Astrocyte of the hippocampus (primary cell): ENCODE results near the gene COPZ2.

Source experiments
- DNase-seq: peaks from one replicate; pipeline ENCODE4 v3.0.0; 2011; ENCODE audit warnings: low read depth, low spot score

Gene COPZ2

GRCh38 chr17:47987240-47987835 lies 50.3 kb downstream of the COPZ2 start:
- DNase-seq = peak; percentile 86

DNA sequence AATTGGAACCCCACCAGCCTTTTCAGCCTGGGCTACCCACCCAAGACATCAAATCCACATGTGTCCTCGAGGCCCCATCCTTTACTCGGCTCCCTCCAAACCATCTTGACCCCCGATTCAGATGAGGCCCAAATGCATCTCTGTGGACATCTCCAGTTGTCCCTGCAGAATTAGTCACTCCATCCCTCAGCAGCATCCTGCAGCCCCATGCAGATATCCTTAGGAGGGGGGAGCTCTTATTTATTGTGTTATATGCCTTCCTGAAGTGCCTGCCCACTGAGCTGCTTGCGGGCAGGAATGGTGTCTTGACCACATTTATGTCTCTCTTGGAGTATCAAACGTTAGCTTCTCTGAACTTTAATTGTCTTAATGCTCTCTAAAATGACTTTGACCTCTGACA lies 51.1 kb downstream of the COPZ2 start:
- DNase-seq = no peak

DNA sequence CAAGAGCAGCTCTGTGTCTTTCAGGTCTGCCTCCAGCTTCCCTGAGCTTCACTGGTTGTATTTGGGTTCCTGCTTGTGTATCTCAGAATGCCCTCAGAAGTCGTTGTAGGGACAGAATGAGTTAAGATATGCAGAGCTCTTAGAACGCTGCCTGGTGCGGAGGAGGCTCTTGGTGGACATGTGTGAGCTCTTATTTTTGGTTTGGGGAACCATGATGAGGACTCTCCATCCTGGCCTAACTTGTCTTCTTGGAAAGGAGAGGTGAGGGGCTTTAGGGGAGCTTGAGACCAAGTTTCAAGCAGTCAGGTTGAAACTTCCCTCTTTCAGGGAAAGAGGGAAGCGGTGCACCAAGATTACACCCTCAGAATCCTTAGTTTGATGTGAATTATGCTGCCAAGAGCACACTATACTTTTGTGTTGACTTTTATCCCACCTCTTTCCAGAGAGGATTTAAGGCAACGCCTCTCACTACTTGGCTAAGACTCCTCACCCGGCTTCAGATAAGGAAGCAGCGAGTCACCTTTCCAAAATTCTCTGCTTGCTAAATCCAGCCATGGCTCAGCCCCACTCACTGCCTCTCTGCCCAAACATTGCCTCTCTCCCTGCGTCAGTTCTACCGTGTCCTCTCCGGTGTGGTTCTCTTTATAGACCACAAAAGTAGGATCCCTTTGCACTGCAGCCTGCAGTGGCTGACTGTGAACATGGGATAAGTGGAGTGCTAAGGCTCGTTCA lies 53.9 kb downstream of the COPZ2 start:
- peak; percentile 16 for DNase-seq

DNA sequence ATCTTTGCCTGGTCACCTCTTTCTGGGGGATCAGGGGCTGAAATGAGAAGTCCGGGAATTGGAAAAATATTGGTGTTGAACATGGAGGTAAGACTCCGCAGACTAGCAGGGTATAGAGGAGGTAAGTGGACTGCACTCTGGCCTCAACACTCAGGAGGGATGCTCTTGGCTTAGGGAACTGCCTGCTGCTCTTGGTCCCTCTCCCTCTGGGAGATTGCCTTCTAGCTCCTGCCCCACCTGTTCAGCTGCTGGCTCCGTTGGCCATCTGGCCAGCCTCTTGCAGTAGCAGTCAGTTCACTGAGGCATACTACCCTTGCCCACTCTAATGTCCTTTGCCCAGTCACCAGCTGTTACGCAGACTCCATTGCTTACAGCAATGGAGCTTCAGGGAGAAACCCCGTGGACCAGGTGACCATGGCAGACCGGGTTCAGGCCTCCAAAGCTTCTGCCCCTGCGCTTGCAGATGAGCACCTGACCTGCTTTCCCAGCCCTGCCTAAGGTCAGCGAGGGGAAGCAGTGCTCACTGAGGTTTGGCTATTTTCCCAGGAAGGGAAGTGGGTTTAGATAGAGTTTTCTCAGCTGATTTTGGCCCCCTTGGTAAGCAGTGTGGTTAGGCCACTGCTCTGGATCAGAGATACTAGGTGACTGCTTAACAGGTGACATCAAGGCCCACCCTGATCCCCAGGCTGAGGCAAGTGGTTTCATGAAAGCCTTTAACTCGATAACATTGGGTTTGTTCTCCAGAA lies 54.8 kb downstream of the COPZ2 start:
- DNase-seq = peak; percentile 15

GRCh38 chr17:47982091-47982617 lies 55.4 kb downstream of the COPZ2 start:
- no peak for DNase-seq

DNA sequence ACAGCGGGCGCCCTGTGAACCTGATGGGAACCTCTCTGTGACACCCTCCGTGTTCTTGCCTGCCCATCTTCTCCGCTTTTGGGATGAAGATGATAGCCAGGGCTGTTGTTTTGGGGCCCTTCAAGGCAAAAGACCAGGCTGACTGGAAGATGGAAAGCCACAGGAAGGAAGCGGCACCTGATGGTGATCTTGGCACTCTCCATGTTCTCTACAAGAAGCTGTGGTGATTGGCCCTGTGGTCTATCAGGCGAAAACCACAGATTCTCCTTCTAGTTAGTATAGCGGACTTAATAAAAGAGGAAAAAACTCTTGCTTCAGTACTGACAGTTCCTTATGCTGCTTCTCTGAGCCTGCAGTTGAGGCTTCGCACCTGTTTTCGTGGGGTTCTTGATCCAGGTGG lies 56.1 kb downstream of the COPZ2 start:
- DNase-seq = no peak

DNA sequence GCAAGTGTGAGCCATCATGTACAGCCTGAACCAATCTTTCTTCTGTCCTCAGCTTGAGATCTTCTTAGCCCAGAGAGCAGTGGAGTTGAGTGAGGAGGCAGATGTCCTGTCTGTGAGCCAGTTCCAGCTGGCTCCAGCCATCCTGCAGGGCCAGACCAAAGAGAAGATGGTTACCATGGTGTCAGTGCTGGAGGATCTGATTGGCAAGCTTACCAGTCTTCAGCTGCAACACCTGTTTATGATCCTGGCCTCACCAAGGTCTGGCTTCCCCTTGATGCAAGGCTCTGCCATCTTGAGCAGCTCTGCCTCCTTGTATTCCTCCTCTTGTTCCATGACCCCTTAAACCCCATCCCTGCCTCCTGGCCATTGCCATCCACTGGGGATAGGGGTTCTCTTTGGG lies 57.1 kb downstream of the COPZ2 start:
- no peak for DNase-seq

- DNase-seq = peak; percentile 84
Measured at GRCh38 chr17:47978324-47978723, 59.3 kb downstream of the COPZ2 start.
